Adipose tissue (tissue), 3 donors: Measurements from ENCODE around the gene ABCA2. TPM values are rescaled to one million over a fixed set of nuclear protein-coding genes. Genes with fewer than 3 reads are reported as not detected.

Experiments
- H3K27ac ChIP-seq: one replicate; pipeline ENCODE4 v1.5.1; 2013; ENCODE audit warnings: low read depth, low read length
- WGBS, 3 donors: extraction: QIAGEN DNeasy Blood & Tissue Kit; methylation state at CpG; one replicate each; pipeline ENCODE4 v1.1.7; 2013; 5-methylcytosine and 5-hydroxymethylcytosine counted together
- polyA plus RNA-seq, 3 donors: library from polyadenylated mRNA; stranded (reverse); fragments of 200-250 nt; gene quantifications; one replicate each; pipeline ENCODE4 v1.2.3, GENCODE V29; 2013
- donor health status: healthy with polysubstance abuse.
- donor health status: Bipolar disorder and iron deficiency.
- donor health status: healthy.

Gene ABCA2
- polyA plus RNA-seq, 3 donors: 15.8 to 42.9 (median 33.1) TPM

GRCh38 chr9:137021568-137021978 lies 6.5 kb downstream of the ABCA2 start:
- H3K27ac ChIP-seq: no peak overlapping the region
- 87 to 94% (median 92%) methylated on average over 4 to 6 of the region's 6 CpGs for WGBS, 3 donors

DNA sequence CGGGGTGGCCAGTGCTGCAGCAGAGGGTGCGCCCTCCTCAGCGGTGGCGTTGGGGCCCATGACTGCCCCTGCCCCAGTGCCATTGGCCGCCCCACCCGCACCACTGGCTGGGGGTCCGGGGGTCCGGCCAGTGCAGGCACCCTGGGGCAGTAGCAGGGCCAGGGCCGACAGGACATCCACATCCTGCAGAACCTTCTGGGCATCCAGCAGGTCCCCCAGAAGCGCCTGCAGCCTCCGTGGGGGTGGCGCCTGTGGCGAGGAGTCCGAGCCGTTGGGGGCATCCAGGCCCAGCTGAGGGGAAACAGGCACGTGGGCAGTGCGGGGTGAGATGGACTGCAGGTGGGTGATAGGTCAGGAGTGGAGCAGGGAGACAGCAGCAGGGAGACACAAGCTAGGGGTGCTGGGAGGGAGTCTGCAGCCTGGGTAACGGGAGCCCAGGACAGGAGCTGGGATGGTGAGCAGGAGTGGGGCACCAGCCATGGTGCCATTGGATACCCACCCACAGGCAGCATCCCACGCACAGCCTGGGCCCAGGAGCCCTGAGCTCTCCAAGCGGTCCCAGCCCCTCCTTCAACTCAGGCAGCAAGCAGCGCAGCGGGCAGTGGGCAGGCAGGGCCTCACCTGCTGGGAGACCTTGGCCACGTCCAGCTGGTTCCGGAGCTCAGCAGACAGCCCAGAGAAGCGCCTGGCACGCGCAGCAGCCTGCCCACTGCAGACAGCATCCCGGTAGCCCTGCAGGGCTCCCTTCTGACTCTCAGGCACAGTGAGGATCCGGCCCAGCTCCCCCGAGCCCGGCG lies 7.1 kb downstream of the ABCA2 start:
- no peak overlapping the region for H3K27ac ChIP-seq
- WGBS, 3 donors: 93 to 97% (median 95%) methylated on average over 28 to 32 of the region's 32 CpGs

DNA sequence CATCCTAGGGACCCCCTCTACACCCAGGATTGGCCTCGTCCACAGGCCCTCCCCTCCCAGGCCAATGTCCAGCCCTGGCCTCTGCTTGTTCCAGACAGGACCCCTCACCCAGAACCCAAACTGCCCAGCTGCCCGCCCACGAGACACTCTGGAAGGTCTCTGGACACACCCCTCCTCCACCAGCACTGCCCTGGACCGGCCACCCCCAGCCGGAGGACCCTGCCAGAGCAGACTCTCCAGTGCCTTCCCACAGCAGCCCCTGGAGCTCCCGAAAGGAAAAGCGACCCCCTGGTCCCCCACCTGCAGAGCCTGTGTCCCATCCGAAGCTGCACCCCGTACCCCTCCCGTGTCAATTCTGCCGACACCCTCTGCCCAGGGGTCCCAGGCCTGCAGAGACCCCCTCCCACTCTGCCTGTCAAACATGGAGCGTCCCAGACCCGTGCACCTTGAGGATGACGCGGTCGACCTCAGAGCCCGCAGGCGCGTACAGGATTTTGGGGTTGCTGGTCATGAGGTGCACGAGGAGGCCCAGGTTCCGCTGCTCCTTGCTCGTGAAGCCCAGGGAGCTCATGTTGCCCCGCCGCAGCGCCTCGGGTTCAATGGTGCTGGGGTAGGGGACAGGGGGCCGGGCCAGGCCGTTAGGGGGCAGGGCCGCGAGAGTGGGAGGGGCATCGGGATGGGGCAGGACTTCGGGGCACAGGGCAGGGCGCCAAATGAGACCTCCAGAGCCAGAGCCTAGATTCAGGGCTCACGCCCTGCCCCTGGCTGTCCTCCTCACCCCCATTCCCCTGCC lies 8.0 kb downstream of the ABCA2 start:
- WGBS, 3 donors: 93 to 94% (median 93%) methylated on average over 32 to 34 of the region's 34 CpGs
- no peak overlapping the region for H3K27ac ChIP-seq

GRCh38 chr9:137018761-137019559 lies 9.1 kb downstream of the ABCA2 start:
- 91 to 94% (median 92%) methylated on average over 31 to 36 of the region's 36 CpGs for WGBS, 3 donors
- H3K27ac ChIP-seq: no peak overlapping the region

DNA sequence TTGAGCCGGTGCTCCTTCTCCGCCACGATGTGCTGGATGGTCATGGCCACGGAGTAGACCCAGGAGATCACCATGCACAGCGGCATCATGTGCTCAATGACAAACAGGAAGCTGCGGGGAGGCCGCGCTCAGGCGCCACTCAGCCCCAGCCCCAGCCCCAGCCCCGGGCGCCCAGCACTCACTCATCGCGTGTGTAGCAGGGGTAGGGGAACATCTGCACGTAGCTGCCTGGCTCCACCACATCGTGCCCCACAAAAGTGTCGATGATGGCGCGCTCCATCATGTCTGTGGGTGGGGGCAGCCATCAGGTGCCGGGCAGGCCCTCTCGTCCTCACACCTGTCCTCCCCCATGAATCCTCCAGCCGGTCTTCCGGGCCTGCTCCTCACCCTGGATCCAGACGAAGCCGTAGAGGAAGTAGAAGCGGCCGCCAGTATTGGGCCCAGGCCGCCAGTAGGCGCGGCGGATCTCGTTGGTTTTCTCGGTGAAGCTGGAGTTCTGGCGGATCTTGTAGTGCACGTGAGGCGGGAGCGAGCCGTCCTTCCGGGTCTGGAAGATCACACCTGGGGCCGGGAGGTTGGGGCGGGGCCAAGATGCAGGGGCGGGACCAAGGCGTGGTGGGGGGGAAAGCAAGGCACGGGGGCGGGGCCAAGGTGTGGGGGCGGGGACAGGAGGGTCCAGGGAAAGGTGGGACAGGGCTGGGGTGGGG lies 10.1 kb downstream of the ABCA2 start:
- WGBS, 3 donors: 92 to 93% (median 92%) methylated on average over 42 to 45 of the region's 45 CpGs
- H3K27ac ChIP-seq: no peak overlapping the region

DNA sequence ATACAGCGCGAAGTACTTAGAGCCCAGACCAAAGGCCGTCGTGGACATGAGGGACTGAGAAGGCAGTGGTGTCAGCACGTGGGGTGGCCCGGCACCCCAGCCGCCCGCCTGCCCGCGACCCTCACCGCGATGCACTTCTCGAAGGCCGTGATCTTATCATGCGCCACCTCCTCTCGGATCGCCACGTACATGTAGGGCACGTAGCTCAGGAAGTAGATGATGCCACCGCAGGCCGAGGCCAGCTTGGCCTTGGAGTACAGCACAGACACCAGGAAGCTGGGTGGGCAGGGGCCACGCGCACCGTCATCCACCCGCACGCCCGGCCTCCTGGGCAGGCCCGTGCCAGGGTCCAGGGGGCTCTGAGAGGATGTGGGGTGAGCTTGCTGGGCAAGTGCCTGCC lies 11.0 kb downstream of the ABCA2 start:
- no peak overlapping the region for H3K27ac ChIP-seq
- WGBS, 3 donors: 96 to 97% (median 97%) methylated on average over 28 of the region's 28 CpGs

DNA sequence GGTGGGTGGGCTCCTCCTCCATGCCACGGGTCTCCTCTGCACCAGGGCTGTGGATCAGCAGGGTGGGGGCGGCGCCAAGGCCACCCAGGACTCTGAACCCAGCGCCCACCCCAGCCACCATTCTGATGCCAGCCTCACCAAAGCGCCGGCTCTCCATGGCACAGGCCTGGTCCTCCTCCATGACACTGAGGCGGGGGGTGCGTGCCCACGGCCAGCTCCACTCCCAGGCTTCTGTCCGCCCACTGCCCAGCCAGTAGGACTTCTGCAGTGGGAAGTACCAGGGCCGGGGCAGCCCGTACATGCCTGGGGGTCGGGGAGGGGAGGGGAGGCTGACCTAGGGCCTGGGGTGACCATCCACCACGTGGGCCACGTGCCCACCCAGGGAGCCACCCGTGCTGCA lies 11.6 kb downstream of the ABCA2 start:
- no peak overlapping the region for H3K27ac ChIP-seq
- WGBS, 3 donors: 93 to 97% (median 94%) methylated on average over 9 to 16 of the region's 16 CpGs

DNA sequence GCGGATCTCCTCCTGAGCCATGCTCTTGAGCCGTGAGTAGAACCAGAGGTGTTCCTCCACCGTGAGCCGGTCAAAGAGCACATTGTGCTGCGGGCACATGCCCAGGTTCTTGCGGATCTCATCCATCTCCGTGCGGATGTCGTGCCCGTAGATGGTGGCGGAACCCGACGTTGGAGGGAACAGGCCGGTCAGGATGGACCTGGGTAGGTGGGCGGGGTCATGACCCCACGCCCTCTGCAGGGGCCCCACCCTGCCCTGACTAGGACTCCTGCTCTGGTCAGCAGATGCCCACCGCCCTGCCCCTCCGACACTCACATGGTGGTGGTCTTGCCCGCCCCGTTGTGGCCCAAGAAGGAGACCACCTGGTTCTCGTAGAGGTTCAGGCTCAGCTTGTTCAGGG lies 12.1 kb downstream of the ABCA2 start:
- 97 to 98% (median 97%) methylated on average over 21 of the region's 21 CpGs for WGBS, 3 donors
- no peak overlapping the region for H3K27ac ChIP-seq

DNA sequence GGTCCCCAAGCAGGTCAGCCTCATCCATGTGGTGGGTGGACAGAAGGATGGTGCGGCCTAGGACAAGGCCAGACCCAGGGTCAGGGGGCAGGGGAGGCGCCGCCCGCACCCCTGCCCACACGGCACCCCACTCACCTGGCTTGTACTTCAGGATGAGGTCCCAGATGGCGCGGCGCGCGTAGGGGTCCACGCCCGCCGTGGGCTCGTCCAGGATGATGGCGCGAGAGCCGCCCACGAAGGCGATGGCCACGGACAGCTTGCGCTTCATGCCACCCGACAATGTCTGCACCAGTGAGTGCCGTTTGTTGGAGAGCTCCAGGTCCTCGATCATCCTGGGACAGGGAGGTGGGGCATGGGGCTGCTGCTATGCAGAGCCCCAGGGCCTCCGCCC lies 12.5 kb downstream of the ABCA2 start:
- H3K27ac ChIP-seq: no peak overlapping the region
- 97 to 98% (median 97%) methylated on average over 24 to 25 of the region's 25 CpGs for WGBS, 3 donors

DNA sequence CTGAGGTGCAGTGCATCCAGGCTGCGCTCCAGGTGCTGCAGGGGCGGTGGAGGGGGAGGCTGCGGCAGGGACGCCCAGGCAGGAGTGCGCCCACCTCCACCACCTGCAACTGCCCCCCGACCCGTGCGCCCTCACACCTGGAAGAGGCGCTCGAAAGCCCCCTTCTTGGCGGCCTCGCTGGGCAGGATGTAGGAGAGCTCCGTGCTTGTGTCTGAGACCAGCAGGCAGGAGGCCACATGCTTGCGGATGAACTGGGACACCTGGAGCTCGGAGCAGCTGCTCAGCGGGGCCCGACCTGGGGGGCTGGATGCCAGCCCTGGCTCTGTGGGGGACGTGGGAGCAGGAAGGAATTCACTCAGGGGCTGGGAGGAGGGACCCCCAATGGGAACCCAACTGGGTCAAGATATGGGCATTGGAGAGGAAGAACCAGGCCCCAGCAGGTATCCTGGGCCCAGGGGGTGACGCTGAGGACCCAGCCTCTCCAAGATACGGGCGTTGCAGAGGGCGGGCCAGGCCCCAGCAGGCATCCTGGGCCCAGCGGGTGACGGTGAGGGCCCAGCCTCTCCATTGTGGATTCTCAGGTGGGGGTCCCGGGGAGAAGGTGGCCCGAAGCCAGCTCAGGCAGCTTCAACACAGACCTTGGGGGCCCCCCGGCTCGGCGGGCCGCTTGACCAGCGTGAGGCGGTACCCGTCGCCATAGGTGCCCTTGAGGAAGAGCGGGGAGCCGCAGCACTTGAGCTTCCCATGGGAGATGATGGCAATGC lies 13.1 kb downstream of the ABCA2 start:
- WGBS, 3 donors: 94 to 97% (median 96%) methylated on average over 35 to 36 of the region's 36 CpGs

GRCh38 chr9:137014166-137014565 lies 13.9 kb downstream of the ABCA2 start:
- WGBS, 3 donors: 92 to 97% (median 94%) methylated on average over 23 of the region's 23 CpGs
- no peak overlapping the region for H3K27ac ChIP-seq

More for the DNA sequence above, 13.1 kb downstream of the ABCA2 start:
- no peak overlapping the region for H3K27ac ChIP-seq

DNA sequence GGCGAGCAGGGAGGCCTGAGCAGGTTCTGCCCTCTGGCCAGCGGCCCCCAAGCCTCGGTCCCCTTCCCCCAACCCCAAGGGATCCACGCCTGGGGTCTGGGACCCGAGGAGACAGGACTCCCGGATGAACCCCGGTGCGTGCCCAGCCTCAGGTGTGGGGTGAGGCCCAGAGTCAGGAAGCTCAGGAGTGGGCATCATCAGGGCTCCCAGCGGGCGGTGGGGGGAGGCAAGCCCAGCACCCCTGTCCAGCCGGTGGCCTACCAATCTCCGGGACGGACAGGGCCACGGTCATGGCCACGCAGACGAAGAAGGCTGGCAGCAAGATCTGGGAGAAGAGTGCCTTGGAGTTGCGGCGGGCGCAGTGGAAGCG lies 14.5 kb downstream of the ABCA2 start:
- H3K27ac ChIP-seq: no peak overlapping the region
- WGBS, 3 donors: 94 to 96% (median 95%) methylated on average over 15 to 20 of the region's 20 CpGs

GRCh38 chr9:137012694-137013570 lies 15.1 kb downstream of the ABCA2 start:
- 86 to 88% (median 88%) methylated on average over 63 to 67 of the region's 67 CpGs for WGBS, 3 donors
- H3K27ac ChIP-seq: no peak overlapping the region

DNA sequence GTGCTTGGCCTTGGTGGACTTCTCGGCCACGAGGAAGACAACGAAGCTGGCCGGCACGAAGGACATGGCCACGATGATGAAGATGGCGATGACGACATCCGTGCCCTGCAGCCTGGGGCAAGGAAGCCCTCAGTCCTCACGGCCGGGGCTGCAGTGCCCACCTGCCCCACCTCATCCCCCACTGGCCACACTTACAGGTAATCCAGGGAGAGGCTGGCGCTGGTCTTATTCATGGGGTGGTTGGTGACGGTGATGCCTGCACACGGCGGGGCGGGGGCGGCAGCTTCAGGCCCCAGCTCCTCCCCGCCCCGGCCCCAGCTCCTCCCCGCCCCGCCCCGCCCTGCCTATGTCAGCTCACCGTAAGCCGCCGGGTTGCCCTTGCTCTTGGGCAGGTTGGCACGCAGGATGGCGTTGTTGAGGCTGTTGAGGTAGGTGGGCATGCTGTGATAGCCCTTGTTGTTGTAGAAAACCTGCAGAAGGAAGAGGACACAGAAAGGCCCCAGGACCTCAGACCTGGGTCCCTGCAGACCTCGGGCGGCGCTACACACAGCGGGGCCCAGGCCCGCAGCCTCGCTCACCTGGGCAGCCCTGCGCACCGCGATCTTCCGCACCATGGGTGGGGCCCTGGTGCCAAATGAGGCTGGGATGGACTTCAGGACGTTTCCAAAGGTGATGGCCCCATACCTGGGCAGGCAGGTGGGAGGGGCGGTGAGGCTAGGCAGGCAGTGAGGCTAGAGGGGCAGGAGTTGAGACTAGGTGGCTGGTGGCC lies 15.9 kb downstream of the ABCA2 start:
- no peak overlapping the region for H3K27ac ChIP-seq
- 93 to 95% (median 95%) methylated on average over 26 to 39 of the region's 39 CpGs for WGBS, 3 donors

DNA sequence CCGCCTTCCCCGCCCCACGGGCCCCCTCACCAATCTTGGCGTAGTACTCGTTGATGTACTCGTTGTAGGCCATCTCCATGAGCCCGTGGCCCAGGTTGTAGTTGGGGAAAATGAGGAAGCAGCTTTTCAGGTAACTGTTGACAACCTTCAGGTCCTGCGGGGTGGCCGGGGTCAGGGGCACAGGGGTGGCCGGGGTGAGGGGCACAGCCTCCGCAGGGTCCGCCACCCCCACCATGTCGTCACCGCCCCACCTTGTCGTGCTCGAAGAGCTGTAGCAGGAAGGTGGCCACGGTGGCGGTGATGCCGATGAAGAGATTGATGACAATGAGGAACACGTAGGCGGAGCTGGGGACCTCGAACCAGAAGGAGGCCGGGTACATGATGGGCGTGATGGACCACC lies 16.9 kb downstream of the ABCA2 start:
- H3K27ac ChIP-seq: no peak overlapping the region
- 94 to 97% (median 96%) methylated on average over 24 of the region's 24 CpGs for WGBS, 3 donors
